Measurements from ENCODE around the gene HOXB6. TPM values are rescaled to one million over a fixed set of nuclear protein-coding genes. Genes with fewer than 3 reads are reported as not detected.

The HOXB6 gene
- total and polyA plus RNA-seq, 4 donors = 0.17 to 1.1 (median 0.46) TPM

GRCh38 chr17:48556576-48557401 is 48.0 kb downstream of the HOXB6 start:
- H3K36me3 ChIP-seq (ENCODE audit: control insufficient read depth in 4 of 4, insufficient read depth in 3 of 4, low read depth in 1 of 4, low read length in 3 of 4) = no peaks in the 10 kb centered on the region
- no peak overlapping the region for H3K4me3 ChIP-seq (ENCODE audit: low read depth in 1 of 3, low read length in 3 of 3)
- DNase-seq (ENCODE audit: low spot score) = no peak
- H3K9ac ChIP-seq (ENCODE audit: low read depth in 1 of 2, low read length in 2 of 2) = no peak overlapping the region
- WGBS = 25% methylated on average over 7 of the region's 7 CpGs
- H3K27ac ChIP-seq (ENCODE audit: low read depth in 1 of 2, low read length in 2 of 2) = peak overlapping the region; percentile 3 to 16
- H3K9me3 ChIP-seq (ENCODE audit: control insufficient read depth in 4 of 4, low read length in 3 of 4) = no peaks in the 10 kb centered on the region
- no peaks in the 10 kb centered on the region for H3K4me1 ChIP-seq (ENCODE audit: control insufficient read depth in 4 of 4, insufficient read depth in 4 of 4, low read length in 3 of 4)
- TF ChIP-seq RXRA (IDR thresholded peaks at IDR 0.05) = no peak
- TF ChIP-seq EGR1 (IDR thresholded peaks at IDR 0.05; ENCODE audit: low read depth in 2 of 2) = no peak
- no peak for TF ChIP-seq ATF3 (IDR thresholded peaks at IDR 0.05)
- no peak for TF ChIP-seq HNF4G (IDR thresholded peaks at IDR 0.05)
- no peak for TF ChIP-seq FOXA2 (IDR thresholded peaks at IDR 0.05)
- no peak for TF ChIP-seq SP1 (IDR thresholded peaks at IDR 0.05)
- TF ChIP-seq REST (IDR thresholded peaks at IDR 0.05) = no peak
- TF ChIP-seq YY1 (IDR thresholded peaks at IDR 0.05) = no peak
- TF ChIP-seq MAX (IDR thresholded peaks at IDR 0.05) = no peak
- no peak for TF ChIP-seq RAD21 (IDR thresholded peaks at IDR 0.05)
- no peak for TF ChIP-seq FOXA1 (IDR thresholded peaks at IDR 0.05)
- peaks cover 0 to 5% (median 3%) of the 10 kb centered on the region in 4 donors for H3K27me3 ChIP-seq (ENCODE audit: control insufficient read depth in 4 of 4, insufficient read depth in 4 of 4, low read length in 3 of 4)

GRCh38 chr17:48556229-48556575 is 48.6 kb downstream of the HOXB6 start:
- no peak overlapping the region for H3K9ac ChIP-seq (ENCODE audit: low read depth in 1 of 2, low read length in 2 of 2)
- H3K27ac ChIP-seq (ENCODE audit: low read depth in 1 of 2, low read length in 2 of 2) = peak overlapping the region in 1 of 2 donors; percentile 57
- H3K4me1 ChIP-seq (ENCODE audit: control insufficient read depth in 4 of 4, insufficient read depth in 4 of 4, low read length in 3 of 4) = no peaks in the 10 kb centered on the region
- H3K36me3 ChIP-seq (ENCODE audit: control insufficient read depth in 4 of 4, insufficient read depth in 3 of 4, low read depth in 1 of 4, low read length in 3 of 4) = no peaks in the 10 kb centered on the region
- no peaks in the 10 kb centered on the region for H3K9me3 ChIP-seq (ENCODE audit: control insufficient read depth in 4 of 4, low read length in 3 of 4)
- H3K4me3 ChIP-seq (ENCODE audit: low read depth in 1 of 3, low read length in 3 of 3) = no peak overlapping the region
- TF ChIP-seq RXRA (IDR thresholded peaks at IDR 0.05) (no peak), MAX (IDR thresholded peaks at IDR 0.05) (no peak), FOXA1 (IDR thresholded peaks at IDR 0.05) (no peak)
- 23% methylated on average over 5 of the region's 5 CpGs for WGBS
- DNase-seq (ENCODE audit: low spot score) = no peak
- peaks cover 0 to 5% (median 1%) of the 10 kb centered on the region in 4 donors for H3K27me3 ChIP-seq (ENCODE audit: control insufficient read depth in 4 of 4, insufficient read depth in 4 of 4, low read length in 3 of 4)
